NCI-H2196 (cell line): ENCODE measurements around the gene RIN1.
"Not testable (repeated sequence)": the region's sequence is repeated elsewhere in the genome, so short reads cannot be mapped to it uniquely, and the experiment has no call there.

Experiments used
- DNase-seq: peaks from one replicate; lab custom pipeline; 2025; ENCODE audit not compliant: unreplicated experiment; lab: John Stamatoyannopoulos, UW

The RIN1 gene

GRCh38 chr11:66321606-66322005 is 14.6 kb downstream of the RIN1 start:
- DNase-seq: no peak

DNA sequence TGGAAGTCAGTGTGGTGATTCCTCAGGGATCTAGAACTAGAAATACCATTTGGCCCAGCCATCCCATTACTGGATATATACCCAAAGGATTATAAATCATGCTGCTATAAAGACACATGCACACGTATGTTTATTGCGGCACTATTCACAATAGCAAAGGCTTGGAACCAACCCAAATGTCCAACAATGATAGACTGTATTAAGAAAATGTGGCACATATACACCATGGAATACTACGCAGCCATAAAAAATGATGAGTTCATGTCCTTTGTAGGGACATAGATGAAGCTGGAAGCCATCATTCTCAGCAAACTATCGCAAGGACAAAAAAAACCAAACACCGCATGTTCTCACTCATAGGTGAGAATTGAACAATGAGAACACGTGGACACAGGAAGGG is 15.5 kb downstream of the RIN1 start:
- not testable (repeated sequence) for DNase-seq

DNA sequence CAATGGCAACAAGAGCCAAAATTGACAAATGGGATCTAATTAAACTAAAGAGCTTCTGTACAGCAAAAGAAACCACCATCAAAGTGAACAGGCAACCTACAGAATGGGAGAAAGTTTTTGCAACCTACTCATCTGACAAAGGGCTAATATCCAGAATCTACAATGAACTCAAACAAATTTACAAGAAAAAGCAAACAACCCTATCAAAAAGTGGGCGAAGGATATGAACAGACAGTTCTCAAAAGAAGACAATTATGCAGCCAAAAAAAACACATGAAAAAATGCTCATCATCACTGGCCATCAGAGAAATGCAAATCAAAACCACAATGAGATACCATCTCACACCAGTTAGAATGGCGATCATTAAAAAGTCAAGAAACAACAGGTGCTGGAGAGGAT is 15.9 kb downstream of the RIN1 start:
- DNase-seq: not testable (repeated sequence)

- DNase-seq: no peak
Observed at GRCh38 chr11:66318600-66318970, 17.6 kb downstream of the RIN1 start.

- no peak for DNase-seq
Observed at GRCh38 chr11:66317723-66318599, 18.3 kb downstream of the RIN1 start.

GRCh38 chr11:66317322-66317722 is 18.9 kb downstream of the RIN1 start:
- no peak for DNase-seq

- no peak for DNase-seq
Observed at GRCh38 chr11:66316849-66317251, 19.4 kb downstream of the RIN1 start, which contains the start of gene CD248. Gene CD248 (minus strand): TSS chr11:66317044. CDS start chr11:66317027, 17 bp downstream.

- no peak for DNase-seq
Observed at GRCh38 chr11:66315921-66316811, 20.1 kb downstream of the RIN1 start.

DNA sequence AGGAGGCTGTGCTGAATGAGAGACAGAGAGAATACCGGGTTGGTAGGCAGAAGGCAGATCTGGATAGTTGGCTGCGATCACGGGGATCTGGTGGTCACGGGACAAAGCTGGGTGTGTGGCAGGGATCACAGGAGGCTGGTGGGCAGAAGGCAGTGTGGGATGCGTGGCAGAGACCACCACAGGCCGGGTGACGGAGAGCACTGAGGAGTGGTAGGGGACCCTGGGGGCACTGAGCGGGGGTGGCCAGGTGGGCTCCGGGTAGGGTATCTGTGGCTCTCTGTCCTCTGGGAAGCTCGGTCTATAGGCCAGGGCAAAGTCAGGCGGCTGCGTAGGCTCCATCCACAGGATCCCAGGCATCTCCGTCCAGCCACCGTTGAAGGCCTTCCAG is 20.7 kb downstream of the RIN1 start:
- DNase-seq: no peak

DNA sequence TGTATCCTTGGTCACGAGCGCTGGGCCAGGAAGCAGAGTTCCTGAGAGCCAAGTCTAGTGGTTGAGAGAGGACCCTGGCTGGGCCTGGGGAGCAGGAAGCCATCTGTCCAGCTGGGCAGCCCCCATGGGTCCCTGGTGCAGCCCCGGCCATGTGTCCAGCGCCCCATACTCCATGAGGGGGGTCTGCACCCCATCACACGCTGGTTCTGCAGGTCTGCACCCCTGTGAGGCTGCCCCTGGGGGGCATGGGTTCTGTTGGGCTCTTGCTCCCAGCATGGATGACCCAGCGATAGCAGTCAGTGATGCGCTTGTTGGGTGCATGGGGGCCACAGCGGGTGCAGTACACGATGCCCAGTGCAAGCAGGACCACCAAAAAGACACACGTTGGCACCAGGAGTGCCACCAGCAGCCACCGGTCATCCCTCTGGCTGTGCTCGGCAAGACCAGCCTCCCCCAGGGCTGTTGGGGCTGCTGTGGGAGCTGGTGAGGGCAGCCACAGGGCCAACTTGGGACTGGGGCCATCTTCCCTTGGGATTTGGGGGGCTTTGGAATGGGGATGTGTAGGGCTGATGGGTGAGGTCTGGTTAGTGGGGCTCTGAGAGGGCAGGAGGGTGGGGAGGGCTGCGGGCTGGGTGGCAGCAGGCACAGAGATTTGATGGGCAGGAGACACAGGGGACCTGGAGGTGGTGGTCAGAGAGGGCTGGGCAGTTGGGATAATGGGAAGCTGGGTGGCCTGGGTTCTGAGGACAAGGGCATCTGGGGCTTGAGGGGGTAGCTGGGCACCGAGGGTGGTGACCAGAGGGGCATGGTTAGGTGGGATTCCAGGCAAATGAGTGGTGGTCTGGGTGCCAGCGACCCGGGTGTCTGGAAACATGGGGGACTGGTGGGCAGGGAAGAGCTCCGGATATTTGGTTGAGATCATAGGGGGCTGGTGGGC is 21.4 kb downstream of the RIN1 start:
- DNase-seq: no peak

DNA sequence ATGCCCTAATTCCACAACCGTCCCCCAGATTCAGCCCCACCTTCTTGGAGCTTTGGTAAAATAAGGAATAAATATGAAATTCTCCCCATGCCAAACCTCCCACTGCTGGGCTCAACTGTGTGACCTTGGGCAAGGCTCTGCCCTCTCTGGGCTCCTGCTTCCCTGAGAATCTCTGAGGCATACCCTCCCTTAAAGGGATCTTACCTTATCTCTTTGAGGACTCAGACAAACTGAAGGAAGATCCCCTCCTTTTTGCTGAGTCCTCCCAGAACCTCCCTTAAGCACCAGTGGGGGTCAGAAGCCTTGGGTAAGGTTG is 22.1 kb downstream of the RIN1 start:
- no peak for DNase-seq

GRCh38 chr11:66313321-66314185 is 22.7 kb downstream of the RIN1 start:
- no peak for DNase-seq

GRCh38 chr11:66312549-66313320 is 23.5 kb downstream of the RIN1 start:
- peak; percentile 97 for DNase-seq

GRCh38 chr11:66311965-66312548 is 24.2 kb downstream of the RIN1 start:
- peak; percentile 97 for DNase-seq

DNA sequence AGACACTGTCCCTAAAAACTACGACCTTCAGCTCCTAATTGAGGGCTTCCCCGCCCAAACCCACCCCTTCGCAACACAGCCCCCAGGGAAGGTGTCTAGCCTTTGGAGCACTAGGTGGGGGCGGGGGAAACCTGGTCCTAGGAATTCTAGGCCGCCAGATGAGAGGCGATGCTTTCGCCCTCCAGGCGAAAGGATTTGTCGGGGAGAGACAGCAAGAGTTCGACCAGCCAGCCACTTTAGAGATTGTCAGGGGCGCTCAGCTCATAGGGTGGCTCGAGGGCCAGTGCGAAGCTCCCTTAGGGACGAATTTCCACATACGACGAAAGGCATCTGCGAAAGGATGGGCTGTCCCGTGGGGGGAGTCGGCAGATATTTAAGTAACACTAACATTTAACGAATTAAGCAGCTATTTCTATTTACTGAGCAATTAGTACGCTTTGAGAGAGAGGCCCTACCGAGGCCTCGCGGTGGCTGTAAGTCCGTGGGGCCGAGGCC is 24.7 kb downstream of the RIN1 start:
- DNase-seq: no peak

- DNase-seq: not testable (repeated sequence)
Observed at GRCh38 chr11:66310803-66311440, 25.3 kb downstream of the RIN1 start.

GRCh38 chr11:66310324-66310723 is 25.9 kb downstream of the RIN1 start:
- no peak for DNase-seq

- DNase-seq: no peak
Observed at GRCh38 chr11:66309475-66309874, 26.8 kb downstream of the RIN1 start.
